GM18909 (cell line): ENCODE measurements around the gene MYLK.
"Not testable (repeated sequence)": the region's sequence is repeated elsewhere in the genome, so short reads cannot be mapped to it uniquely, and the experiment has no call there.

Experiments used
- ATAC-seq: cut with Tn5 transposase; IDR thresholded peaks from one replicate; pipeline ENCODE4 v1.9.1; 2021; ENCODE audit warnings: mild to moderate bottlenecking; ENCODE audit not compliant: unreplicated experiment, poor library complexity

The MYLK gene

GRCh38 chr3:123708531-123708930 lies 175.6 kb downstream of the MYLK start:
- ATAC-seq = no peak

- not testable (repeated sequence) for ATAC-seq
Measured at GRCh38 chr3:123707641-123708040, 176.5 kb downstream of the MYLK start.

GRCh38 chr3:123706871-123707270 lies 177.3 kb downstream of the MYLK start:
- ATAC-seq = no peak

- ATAC-seq = no peak
Measured at GRCh38 chr3:123705488-123706285, 178.4 kb downstream of the MYLK start.

GRCh38 chr3:123703663-123704062 lies 180.5 kb downstream of the MYLK start:
- ATAC-seq = not testable (repeated sequence)

GRCh38 chr3:123702720-123703119 lies 181.4 kb downstream of the MYLK start:
- no peak for ATAC-seq

GRCh38 chr3:123702057-123702456 lies 182.1 kb downstream of the MYLK start:
- ATAC-seq = not testable (repeated sequence)

GRCh38 chr3:123700791-123701722 lies 183.1 kb downstream of the MYLK start:
- no peak for ATAC-seq

GRCh38 chr3:123698813-123699212 lies 185.3 kb downstream of the MYLK start:
- ATAC-seq = no peak

- ATAC-seq = no peak
Measured at GRCh38 chr3:123696808-123697207, 187.3 kb downstream of the MYLK start.

GRCh38 chr3:123695731-123696640 lies 188.1 kb downstream of the MYLK start:
- ATAC-seq = no peak

GRCh38 chr3:123695152-123695551 lies 189.0 kb downstream of the MYLK start:
- ATAC-seq = no peak

GRCh38 chr3:123694366-123695087 lies 189.6 kb downstream of the MYLK start:
- no peak for ATAC-seq

GRCh38 chr3:123693584-123694190 lies 190.4 kb downstream of the MYLK start:
- no peak for ATAC-seq

- ATAC-seq = no peak
Measured at GRCh38 chr3:123692671-123693070, 191.5 kb downstream of the MYLK start.

- no peak for ATAC-seq
Measured at GRCh38 chr3:123692041-123692440, 192.1 kb downstream of the MYLK start.

GRCh38 chr3:123689831-123690230 lies 194.3 kb downstream of the MYLK start:
- ATAC-seq = no peak

GRCh38 chr3:123688241-123688747 lies 195.8 kb downstream of the MYLK start:
- no peak for ATAC-seq

GRCh38 chr3:123687286-123687685 lies 196.8 kb downstream of the MYLK start:
- no peak for ATAC-seq
